Measurements from ENCODE around the gene PDCD7.
"Not testable (repeated sequence)": the region's sequence is repeated elsewhere in the genome, so short reads cannot be mapped to it uniquely, and the experiment has no call there.

The PDCD7 gene

DNA sequence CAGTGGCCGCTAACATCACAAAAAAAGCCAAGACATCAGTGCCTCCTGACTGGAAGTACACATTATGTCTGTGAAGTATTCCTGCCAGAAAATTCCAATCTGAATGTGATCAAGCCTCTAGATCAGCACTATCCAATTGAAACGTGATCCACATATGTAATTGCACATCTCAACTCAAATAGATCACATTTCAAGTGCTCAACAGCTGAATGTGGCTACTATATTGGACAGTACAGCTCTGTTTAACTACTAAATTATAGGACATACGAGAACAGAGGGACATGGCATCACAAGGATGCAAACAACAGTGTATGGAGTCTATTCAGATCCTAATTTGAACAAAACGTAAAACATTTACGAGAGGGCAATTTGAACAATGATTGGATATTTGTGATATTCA is 18.1 kb downstream of the PDCD7 start:
- no peak for DNase-seq

DNA sequence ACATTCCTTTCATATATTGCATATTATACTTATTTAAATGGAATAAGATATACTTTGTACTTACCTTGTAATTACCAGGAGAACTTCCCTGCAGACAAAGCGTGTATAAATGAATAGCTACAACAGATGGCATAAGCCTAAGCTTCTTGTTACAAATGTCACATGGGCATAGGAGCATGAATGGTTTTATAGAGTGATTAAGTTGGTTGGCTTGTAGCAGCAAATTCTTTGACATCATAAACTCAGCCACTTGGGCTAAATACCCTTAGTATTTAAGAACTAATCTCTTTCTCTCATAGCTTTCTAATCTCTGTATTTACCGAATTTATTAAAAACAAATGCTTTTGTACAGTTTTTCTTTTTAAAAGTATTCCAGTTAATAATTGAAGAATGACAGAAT is 18.5 kb downstream of the PDCD7 start, which contains the start of gene UBAP1L:
UBAP1L (minus strand) TSS at position 115 of the 400 bp plus-strand sequence. CDS start 8,985 bp downstream, outside the sequence.
- no peak for DNase-seq

DNA sequence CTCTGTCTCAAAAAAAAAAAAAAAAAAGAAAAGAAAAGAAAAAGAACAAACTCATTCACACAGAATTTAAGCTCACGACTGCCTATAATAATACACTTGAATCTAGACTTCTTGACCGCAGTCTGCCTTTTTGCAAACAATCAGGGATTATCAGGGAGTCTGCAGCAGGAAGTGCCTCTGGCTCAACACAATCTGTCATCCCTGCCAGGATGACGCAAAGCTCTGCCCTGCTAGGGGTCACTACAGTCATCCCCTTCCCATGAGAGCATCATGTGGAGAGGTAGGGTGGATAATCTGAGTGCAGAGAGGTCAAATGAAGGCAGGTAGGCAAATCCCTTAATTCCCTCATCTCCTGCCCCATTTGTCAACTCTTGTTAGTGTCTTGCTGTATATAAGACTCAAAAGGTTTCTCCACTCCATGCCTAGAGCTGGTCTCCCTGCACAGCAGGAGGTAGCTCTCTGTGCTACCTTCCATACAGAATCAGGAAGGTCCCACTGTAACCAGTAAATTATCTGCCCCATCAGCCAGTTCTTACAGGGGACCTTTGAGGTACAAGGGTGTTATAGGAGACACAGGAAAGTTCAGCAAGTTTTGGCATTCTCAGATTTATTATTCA is 22.8 kb downstream of the PDCD7 start:
- no peak for DNase-seq

DNA sequence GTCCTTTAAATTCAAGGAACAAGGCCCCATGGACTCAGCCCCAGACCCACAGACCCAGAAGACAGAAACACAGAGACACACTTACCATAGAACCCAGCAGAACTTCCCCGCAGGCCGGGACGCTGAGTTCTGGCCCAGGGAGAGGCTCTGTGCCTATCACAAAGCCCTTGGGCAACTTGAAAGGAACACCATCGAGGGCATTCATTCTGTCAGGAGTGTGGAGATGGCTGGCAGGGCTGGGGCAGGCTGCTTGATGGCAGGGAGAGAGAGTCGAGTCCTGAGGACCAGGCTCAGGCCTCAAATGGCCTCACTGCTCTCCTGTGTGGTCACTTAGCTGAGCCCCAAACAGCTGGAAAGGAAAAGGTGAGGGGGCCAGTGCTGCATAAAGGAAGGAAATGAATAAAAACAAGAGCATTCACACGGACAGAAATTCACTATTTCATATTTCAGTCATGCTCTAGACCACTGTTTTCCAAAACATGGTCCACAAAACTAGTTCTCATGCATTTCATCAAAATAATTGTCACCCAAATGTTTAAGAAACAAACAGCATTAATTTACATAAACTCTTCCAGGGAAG is 27.5 kb downstream of the PDCD7 start:
- DNase-seq, result no peak

GRCh38 chr15:65105038-65105437 is 28.6 kb downstream of the PDCD7 start:
- DNase-seq, result no peak

- DNase-seq, result no peak
Measured at GRCh38 chr15:65102912-65103311, 30.7 kb downstream of the PDCD7 start.

- DNase-seq, result no peak
Measured at GRCh38 chr15:65101891-65102708, 31.5 kb downstream of the PDCD7 start.

GRCh38 chr15:65101411-65101890 is 32.2 kb downstream of the PDCD7 start:
- DNase-seq, result peak; percentile 21

DNA sequence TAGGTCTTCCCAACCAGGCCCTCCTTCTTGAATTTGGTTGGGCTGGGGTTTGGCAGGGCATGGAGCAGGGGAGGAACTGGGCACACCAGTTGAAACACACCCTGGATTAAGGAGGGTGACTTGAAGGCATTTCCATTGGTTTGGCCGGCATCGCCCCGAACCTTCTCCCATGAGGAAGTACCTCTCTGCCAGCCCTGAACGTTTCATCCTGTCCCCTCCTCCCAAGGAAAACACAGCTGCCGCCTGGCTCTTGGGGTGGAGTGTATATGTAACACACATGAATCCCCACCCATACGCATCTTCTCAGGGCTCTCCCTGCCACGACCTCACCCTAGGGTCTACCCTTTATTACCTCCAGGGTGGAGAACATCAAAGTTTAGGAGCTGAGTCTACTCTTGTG is 33.2 kb downstream of the PDCD7 start:
- no peak for DNase-seq

DNA sequence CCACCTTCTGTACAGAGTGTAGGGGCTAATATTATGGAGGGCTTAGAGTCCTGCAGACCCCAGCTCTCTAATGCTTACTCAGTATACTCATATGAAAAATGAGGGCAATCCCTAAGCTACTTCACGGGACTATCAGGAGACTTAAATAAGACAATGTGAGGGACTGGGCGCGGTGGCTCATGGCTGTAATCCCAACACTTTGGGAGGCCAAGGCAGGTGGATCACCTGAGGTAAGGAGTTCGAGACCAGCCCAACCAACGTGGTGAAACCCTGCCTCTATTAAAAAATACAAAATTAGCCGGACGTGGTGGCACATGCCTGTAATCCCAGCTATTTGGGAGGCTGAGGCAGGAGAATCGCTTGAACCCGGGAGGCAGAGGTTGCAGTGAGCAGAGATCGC is 33.8 kb downstream of the PDCD7 start:
- DNase-seq, result not testable (repeated sequence)

DNA sequence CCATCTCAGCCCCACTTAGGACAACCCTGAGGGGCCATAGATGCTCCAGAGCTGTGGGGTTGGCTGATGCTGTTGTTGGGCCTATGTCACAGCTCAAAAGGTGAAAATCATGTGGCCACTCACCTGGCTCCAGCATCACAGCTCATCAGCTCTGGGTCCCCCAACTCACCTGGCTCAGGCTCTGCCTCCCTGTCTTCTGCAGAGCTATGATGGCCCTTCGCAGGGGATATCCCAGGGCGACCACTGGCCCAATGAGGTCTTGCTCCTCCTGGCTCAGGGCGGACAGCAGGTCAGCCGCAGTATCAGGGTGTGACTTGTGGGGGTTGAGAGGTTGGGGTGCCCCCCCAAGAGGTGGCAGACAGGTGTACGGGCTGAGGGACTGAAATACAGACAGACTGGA is 34.3 kb downstream of the PDCD7 start:
- no peak for DNase-seq

- DNase-seq, result no peak
Measured at GRCh38 chr15:65097651-65098263, 35.9 kb downstream of the PDCD7 start.

DNA sequence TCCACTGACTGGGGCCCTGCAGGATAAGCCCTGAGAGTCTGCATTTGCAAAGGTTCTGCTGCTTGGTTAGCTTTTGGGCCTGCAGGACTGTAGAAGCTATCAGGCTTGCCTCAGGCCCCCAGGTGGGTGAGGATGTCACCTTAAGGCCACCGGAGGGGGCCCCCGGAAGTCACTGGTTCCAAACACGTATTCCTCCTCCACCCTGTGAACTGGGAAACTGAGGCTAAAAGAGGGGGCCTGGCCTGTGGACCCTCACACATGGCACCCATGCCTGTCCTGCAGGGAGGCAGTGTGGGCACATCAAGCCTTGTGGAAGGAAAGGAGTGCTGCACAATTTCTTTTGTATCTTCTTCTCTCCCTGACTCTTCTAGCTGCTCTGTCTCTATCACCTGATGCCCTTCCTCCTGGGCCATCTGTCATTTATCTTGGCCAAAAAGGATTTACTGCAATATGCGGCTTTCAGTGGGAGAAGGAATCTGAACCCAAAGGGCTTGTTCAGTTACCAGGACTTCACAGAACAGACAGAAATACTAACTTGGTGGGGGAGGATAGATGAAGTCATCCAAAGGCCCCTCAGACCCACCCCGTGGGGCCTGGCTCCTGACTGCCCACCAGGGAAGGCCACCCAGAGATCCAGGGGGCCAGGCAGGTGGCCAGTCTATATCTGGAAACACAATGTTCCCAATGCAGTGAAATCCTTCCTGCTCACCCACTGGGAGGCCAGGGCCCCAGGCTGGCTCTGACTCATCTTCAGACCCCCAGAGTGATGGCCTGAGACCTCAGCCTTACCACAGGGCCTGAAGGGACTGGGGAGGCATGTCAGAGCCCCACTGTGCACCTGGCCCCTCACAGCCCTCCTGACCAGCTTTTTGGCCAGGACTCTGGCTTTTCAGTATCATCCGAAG is 36.9 kb downstream of the PDCD7 start:
- no peak for DNase-seq

DNA sequence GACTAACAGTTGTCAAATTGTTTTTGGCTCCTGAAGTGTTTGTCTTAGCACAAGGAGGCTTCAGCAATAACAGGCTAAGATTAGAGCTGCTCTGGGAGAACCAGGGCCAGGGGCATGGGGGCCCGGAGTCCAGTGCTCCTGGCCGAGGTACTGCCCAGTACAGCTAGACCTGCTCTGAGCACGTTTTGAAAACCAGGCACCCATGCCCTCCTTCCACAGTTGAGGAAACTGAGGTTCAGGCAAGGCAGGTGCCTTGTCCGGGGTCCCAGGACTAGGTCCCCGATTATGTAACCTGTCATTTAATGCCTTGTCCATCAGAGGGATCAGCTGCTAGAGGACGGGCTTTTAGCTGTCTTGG is 37.9 kb downstream of the PDCD7 start:
- no peak for DNase-seq

DNA sequence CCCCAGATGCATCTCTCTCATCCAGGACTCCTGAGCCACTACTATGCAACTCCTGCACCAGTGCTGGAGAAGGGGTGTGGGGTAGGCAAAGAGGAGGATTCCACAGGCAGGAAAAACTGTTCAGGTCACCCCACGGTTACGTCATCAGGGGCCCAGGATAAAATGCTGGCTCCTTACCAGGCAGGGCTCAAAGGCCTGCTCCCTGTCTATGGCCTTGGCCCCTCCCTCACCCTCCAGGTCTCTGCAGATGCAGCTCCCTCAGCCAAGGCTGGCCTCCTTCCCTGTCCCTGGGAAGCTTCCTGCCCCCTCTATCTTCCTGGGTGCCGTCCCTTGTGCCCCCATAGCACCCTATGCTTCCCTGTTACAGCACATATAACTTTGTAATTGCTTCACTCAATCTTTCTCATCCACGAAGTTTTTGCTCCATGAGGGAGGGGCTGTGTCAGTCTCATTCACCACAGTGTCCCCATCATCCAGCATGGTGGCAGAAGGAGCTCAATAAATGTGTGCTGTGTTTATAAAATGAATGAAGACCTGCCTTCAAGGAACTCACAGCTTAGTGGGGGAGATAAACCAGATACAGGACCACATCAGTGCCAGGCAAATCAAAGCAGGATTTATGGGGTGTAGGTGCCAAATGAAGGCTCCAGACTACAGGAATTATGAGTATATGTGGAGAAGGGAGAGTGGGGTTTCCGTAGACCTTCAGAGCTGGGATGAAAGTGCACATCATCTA is 38.4 kb downstream of the PDCD7 start:
- DNase-seq, result no peak

DNA sequence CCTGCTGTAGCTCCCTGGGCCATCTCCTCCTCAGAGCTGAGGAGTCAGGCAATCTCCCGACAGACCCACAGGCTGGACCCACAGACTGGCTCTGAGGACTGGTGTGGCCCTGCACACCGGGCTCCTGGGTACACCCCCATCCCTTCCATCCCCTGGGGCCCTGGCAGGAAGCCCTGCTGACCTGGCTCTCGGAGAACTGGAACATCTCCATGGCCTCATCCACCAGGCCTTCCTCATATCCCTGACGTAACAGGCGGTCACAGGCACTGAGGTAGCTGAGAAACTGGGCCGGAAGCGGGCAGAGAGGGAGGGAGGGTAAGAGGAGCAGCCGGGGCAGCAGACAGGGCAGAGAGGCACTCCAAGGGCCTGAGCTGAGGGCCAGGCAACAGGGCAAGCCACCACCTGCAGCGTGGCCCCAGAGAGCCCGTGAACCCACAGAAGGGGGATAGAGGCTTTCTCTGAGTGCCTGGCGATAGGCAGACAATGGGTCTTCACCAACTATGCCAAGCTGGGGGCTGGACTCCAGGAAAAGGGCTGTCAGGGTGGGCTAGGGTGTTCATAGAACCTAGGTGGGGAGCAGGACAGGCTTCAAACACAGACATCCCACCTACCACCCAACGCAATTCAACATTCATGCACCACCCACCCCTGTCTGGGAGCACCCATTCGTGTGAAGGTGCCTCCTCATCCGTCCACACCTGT is 39.2 kb downstream of the PDCD7 start:
- DNase-seq, result no peak

DNA sequence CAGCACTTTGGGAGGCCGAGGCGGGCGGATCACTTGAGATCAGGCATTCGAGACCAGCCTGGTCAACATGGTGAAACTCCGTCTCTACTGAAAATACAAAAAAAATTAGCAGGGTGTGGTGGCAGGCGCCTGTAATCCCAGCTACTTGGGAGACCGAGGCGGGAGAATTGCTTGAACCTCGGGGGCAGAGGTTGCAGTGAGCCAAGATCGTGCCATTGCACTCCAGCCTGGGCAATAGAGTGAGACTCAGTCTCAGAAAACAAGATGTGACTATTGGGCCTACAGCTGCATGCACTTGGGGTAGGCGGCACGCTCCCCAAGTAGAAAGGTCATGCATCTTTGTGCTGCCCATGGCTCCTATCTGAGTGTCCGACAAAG is 39.8 kb downstream of the PDCD7 start:
- not testable (repeated sequence) for DNase-seq

DNA sequence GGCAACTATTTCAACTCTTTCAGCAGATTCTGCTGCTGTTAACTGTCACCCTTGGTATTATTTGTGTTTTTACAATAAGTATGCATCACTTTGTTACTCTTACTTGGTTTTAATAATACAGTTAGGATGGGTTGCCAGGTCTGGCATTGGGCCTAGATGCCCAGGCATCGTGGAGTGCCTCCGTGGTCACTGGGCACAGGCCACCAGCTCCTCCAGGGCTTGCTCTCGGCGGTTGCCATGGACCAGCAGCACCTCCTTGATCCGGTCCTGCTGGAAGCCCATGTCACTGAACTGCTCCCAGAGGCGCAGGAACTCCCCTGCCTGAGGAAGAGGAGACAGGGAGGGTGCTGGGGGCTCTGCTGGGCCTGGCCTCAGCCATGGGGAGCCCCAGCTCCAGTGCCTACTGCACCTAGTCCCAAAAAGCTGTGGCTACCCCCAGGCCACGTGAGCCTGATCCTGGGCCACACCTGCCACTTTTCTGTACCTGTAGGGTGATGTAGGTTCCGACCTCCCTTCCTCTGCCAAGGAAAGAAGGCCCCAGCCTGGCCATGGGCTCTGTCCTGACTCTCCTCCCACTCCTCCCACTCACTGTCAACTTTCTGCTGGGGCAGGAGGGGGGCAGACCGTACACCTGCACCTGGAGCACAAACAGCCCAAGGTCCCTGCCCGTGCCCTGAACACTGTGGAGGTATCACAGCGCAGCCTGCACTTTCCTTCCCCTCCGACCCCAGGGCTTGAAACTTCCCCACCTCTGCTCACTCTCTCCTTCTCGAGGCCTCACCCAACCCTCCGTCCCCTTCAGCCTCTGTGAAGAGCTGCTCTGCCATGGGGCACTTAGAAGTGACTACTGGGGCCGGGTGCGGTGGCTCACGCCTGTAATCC is 40.5 kb downstream of the PDCD7 start:
- no peak for DNase-seq

- DNase-seq, result no peak
Measured at GRCh38 chr15:65091946-65092770, 41.5 kb downstream of the PDCD7 start.
